HG02884 (cell line): ENCODE data around the gene PIEZO2.

Source experiments
- ATAC-seq: cut with Tn5 transposase; IDR thresholded peaks from one replicate; pipeline ENCODE4 v1.9.1; 2021; ENCODE audit warnings: mild to moderate bottlenecking, moderate library complexity; ENCODE audit not compliant: unreplicated experiment

The PIEZO2 gene

DNA sequence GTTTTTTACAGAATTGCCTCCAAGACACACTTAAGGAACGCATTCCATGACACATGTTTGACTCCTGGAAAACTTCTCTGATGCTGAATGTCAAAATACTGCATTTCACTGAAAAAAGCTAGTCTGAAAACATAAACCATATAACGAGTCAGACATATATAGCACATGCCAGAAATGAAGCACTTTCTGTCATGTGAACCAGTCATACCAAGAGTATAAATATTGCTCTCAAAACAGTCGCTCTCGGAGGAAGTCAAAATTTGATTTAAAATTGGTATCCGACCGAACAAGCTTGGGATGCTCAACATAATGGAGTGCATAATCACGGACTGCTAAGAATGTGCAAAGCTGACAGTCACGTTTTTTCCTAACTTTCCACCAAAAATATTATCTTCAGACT, 115.9 kb downstream of the PIEZO2 start:
- no peak for ATAC-seq

DNA sequence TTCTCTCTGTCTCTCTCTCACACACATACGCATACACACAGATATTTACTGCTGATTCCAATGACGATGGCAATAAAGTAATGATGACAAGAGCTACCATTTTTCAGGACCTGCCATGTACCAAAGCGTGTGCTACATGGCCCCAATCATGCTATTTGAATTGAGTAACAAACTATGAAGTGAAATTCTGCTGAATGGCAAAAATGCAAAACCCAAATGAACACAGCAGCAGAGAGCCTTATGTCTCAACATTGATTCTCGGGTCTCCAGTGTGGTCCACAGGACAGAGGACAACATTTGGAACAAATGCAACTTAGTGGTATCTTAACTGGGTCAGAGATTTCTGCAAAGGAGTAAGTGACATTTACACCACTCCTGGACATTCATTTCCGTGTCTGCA, 117.4 kb downstream of the PIEZO2 start:
- no peak for ATAC-seq

DNA sequence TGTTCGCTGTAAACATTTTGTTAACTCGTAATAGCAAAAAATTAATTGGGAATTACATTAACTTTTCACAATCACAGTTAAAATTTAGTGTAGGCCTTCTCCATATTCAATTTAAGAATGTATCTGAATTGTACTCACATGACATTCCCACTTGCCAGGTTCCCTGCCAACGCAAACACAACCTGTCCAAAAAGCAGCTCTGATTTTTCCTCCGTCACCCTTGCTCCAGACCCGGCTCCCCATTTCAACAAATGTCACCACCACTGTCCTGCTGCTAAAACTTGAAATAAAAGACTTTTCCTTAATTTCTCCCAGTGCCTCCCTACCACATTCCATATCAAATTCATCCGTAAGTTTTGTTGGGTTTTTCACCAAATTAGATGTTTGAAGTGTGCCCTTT, 120.3 kb downstream of the PIEZO2 start:
- no peak for ATAC-seq

DNA sequence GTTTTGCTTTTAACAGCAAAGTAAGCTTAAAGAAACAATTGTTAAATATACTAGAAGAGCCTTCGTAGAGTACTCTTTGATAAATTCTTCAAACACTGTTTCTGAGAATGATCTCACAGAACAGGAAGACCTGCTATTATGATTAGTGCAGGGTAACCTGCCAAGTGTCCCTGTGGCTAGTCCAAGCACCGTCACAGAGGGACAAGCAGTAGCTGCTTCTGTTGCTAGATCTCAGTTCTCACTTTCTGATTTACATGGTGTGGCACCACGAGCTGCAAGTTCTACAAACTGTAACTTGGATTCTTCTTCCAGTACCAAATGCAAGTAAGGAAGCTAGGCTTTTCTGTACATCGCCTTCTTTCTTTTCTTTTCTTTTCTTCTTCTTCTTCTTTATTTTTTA, 121.5 kb downstream of the PIEZO2 start:
- ATAC-seq, result no peak

DNA sequence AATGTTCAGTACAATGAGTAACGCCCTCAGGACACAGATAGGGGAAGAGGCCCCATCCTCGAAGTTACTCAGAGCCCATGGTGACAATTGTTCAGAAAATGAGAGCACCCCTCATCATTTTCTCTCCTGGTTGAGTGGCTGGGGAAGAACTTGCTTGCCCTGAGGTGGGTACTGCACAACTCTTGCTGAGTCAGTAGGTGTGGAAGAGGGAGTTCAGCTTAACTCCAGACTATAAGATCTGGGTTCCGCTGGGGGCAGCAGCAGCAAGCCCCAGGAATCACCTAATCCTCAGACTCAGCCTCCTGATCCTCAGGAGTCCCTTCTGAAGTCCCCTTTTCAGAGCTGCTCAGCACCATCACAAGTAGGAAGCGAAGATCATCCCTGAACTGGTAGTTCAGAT, 123.7 kb downstream of the PIEZO2 start:
- no peak for ATAC-seq

DNA sequence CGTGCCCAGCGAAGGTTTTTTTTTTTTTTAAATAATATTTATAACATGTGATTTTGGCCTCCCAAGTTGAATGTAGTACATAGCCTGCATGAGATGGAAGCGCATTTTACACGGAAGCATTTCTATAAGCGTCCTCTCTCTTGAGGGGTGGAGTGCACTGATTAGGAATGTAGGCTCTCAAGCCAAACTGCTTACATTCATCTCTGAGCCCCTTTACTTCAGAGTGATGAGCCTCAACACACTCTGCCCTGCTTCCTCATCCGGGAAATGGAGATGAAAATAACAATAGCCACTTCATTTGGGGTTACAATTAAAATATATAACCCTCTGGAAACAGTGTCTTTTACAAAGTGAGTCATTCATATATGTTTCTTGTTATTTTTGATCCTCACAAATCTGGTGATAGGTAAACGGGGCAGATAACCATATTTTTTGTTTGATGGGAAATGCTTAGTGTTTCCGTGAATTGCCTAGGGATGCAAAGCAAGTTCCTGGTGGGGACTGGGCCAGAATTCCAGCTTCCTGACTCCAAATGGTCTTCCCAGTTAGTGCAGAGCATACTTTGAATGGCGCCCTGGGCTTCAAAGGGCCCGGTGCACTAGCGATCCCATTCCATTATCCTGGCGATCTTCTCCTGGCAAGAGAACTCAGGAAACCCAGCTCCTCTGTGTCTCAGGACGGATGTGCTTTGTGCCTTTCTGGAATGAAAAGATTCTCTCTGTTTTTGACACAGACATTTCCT, 124.3 kb downstream of the PIEZO2 start:
- ATAC-seq, result no peak

DNA sequence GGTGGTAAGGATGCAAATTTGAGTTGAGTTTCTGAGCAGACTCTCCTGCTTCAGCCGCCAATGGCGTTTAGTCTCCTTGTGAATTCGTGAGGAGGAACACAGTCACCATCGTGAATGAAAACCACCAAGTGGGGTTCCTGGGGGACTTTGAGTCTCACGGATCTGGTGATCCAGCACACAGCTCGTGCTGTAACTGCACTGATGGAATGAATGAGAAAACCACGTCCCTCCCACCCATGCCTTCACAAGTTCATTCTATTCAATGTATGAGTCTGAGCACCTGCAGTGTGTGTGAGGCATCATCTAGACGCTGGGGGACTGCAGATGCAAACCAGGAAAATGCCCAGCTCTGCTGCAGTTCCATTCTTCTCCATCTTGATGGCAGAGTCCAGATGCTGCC, 127.9 kb downstream of the PIEZO2 start:
- no peak for ATAC-seq

DNA sequence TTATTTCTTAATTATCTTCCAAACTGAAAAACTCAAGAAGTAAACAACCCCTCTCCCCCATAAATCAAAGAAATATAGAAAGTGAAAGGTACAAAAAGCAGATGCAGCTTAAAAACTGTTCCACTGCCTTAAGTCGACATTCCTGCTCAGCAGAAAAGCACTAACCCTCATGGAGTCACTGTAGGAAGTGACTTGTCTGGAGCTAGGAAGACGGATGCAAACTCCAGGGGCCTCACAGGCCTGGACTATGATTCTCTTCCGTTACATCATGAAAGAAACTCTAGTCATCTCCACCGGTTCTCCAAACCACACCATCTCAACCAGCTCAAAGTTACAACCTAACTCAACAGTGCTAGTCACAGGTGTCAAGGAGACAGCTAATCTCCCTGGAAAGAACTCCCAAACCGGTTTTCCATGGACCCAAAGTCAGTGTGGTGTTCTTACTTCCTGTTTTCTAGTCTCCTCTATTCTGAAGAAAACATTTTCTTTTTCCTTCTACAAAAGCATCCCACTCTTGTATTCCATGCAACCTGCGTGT, 128.4 kb downstream of the PIEZO2 start:
- no peak for ATAC-seq

DNA sequence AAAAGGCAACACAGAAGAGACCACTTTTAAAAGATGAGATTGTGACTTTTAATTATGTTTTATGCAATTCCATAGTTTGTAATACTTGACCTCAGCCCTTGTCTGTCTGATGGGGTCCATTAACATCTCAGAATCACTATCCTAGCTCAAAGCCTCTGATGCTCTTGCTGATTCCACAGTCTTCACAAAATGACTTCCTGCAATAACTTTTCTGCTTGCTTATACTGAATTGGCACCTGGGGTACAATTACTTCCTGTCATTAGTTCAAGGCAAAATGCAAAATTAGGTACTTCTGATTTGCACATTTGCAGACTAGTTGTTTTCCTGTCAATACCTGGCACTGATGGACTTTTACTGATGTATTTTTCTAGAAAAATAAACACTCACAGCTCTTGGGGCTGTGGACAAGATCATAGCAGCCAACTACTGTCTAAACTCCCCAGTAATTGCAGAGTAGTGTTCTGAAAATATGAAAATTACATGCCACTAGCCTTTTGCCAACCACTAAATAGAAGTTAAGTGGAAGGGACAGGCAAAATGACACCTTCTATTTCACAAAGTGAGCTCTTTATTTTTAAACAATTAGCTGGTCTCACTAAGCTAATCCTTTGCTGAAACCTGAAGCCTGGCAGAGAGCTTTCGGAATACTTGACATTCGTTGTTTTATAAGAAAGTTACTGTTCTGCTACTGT, 129.1 kb downstream of the PIEZO2 start:
- no peak for ATAC-seq

DNA sequence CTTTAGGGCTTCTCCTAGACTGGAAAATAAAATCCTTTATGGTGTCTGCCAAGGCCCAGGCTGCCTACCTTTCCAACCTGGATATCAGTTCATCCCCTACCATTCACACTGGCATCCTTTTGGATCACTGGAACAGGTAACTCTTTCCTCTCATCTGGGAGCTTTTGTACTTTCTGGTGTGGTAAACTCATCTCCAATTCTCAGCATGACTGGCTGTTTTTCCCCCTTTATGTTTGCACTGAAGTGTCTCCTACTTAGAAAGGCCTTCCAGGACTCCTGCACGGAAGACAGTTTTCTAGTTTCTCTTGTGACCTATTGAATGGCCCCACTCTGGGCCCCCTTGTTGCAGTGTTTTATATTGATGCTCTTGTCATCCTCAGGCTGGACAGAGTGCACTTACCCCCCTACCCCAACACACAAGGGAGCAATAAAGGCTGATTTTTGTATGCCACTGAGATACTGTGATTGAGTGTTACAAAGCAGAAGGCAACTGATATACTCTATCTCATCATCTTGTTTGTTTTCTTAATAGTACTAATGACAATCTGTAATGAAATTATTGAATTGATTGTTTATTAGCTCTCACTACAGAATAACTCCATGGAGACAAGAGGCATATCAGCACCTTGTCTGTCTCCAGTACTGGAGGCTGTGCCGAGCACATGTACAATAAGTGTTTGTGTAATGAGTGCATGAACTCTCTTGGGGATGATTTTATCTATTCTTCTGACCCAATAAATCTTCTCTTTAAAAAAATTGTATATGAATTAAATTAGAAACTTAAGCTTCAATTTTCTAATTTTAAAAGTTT, 129.9 kb downstream of the PIEZO2 start:
- ATAC-seq, result no peak

DNA sequence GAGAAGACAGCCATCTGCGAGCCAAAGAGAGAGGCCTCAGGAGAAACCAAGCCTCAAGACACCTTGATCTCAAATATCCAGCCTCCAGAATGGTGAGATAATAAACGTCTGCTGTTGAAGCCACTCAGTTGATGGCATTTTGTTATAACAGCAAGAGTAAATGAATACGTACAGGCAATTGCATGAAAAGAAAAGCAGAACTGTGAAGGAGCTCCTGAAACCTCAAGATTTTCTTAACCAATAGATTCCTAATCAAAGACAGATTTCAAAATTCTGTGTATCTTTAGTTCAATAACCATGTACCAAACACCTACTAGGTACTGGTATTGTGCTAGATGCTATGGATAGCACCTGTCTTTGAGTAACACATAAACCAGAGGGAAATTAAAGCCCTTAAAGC, 139.5 kb downstream of the PIEZO2 start:
- no peak for ATAC-seq

DNA sequence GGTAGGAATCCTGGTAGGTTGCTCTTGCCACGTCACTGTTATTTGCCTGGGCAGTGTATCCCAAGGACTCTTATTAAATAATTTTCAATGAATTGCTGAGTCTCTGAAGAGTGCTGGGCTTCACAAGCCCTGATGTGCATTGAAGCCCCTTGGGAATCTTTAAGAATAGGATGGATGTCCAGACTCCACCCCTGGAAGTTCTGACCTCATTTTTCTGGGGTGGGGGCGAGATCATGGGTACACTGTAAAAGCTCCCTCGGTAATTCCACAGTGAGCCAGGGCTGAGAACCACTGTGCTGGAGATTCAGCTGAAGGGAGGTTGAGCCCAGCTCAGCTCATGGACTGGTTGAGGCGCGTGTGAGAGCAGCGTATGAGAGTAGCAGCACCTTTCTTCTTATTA, 140.2 kb downstream of the PIEZO2 start:
- ATAC-seq, result no peak

DNA sequence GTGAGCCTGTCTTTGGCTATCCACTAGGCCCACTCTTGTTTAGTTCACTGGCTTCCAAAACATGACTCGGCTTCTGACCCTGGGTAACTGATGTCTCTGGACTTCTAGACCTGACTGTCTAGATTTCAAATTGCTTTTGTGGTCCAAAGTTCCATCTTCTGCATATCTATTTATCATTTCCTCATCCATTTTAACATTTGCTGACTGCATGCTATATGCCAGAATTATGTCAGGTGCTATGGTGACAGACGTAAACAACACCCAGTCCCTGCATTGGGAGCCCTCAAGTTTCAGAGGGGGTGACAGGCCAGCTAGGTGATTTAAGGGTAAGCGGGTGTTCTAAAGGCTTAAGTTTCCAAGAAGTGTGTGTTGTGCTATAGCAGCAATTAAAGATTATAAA, 140.9 kb downstream of the PIEZO2 start:
- no peak for ATAC-seq

DNA sequence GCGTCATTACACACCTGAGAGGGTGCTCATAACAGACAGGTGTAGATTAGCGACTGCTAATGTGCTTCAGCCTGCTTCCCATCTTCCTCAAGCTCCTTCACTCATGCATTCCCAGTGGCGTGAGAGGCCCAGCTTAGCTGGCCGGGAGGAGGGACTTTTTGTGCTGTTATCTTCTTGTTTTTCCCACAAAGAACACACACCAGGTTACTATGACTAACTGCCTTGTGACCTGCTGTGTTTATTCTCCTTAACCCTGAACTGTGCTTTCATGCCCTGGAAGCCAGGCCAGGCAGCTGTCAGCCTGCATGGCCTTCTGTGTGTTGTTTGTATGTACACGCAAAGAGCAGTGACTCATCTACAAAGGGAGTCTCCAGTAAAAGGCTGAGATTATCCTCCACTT, 143.8 kb downstream of the PIEZO2 start:
- no peak for ATAC-seq

DNA sequence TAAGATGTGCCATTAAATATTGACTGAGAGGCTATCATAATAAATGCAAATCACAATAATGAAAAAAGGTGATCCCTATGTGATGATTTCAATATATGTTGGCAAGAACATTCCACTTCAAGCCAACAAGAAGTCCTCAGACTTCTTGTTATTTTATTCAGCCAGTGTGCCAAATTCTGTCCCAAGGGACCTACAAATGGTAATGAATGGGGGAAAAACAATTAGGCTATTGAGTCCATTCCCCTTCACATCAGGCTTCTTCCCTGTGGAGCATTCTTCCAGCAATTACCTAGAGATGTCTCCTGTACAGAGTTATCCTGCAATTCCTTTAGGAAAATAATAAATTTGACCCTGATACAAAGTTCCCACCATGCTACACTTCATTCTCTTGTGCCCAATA, 144.4 kb downstream of the PIEZO2 start:
- no peak for ATAC-seq

DNA sequence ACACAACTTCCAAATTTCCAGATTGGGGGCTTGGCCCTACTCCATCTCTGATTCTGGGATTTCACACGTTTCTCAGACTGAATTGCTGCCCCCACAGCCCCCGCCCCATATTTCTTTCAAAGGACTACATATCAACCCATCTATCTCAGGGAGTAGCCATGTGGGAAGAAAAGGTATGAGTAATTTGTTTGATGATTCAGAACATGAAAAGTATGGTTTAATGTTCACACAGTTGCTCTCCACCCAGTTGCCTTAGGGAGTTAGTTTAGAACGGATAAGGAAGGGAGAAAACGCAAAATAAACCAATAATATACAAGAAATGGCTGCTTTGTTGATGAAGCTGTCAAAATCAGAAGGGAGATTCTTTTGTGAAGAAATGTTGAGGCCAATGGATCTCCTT, 145.1 kb downstream of the PIEZO2 start:
- no peak for ATAC-seq

DNA sequence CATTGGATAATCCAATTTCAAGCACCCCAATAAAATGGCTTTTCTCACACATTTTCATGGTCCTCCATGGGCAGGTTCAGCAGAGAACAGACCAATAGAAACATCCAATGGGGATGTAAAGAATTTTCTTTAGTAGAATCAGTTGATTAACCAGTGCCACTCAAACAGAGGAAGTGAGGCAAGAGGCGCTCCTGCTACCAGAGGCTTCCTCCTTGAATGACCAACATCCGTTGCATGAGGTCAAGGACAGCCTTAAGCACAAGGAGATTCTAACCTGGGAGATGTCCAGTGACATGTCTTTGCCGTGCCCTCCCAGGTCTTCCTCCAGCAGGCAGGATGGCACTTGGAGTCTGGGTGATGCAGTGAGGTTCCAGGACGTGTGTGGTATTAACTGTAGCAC, 146.6 kb downstream of the PIEZO2 start:
- ATAC-seq, result no peak

DNA sequence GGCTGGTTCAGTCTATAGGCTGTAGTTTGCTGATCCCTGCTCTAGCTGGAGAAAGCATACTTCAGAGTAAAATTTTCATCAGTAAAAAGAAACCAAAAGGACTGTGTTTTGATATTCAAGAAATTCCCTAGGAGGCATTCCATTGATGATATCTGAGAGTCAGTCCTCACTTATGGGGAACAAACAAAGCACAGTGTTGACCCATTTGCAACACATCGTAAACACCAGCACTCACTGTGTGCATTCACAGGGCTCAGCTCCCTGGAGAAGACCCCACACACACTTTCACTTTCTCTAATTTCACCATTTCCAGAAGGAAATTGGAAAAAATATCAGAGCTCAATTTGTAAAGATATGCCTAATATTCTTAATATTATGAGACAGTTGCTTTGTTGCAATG, 147.1 kb downstream of the PIEZO2 start:
- no peak for ATAC-seq

DNA sequence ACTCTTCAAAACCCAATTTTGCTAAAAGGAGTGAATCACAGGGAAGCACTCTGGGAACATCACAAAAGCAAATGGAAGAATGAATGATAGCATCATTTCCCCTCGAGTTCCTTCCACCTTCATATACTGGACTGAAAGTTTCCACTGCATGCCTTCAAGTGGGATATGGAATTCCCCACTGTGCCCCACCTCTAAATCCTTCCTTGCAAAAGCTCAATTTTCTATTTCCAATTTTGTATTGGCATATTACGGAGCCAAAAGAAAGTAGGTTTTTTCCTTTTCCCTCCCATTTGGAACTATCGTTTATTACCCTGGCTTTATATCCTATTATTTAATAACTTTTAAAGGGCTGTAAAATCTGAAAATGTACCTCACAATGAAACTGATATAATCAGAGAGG, 149.3 kb downstream of the PIEZO2 start:
- no peak for ATAC-seq

DNA sequence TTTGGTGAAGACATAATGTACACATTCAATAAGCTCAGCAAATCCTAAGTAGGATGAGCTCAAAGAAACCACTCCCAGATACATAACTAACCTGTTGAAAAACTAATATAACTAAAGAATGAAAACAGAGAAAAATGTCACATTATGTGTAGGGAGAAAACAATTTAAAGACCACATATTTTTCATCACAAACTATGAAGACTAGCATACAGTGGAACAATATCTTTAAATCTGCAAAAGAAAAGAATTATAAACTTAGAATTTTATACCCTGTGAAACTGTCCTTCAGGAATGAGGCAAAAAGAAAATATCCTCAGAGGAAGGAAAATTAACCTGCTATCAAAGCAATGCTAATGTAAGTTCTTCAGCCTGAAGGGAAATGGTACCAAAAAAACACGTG, 151.5 kb downstream of the PIEZO2 start:
- no peak for ATAC-seq

DNA sequence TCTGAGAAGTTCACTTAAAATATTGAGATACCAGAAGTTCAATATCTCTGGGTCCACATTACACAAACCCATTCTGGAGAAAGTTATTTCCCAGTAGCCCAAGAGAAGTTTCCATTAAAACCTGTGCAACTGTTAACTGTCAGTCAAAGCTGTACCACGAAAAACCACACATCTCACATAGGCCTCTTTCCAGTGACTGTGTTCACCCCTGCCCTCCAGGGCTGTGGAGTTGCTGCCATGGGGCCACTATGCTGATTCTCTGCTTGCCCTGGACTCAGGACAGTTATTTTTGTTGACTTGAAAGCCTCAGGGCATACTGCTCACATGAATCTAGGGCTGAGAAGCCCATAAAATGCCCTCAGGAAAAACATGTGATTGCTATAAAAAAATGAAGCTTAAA, 153.8 kb downstream of the PIEZO2 start:
- ATAC-seq, result no peak

DNA sequence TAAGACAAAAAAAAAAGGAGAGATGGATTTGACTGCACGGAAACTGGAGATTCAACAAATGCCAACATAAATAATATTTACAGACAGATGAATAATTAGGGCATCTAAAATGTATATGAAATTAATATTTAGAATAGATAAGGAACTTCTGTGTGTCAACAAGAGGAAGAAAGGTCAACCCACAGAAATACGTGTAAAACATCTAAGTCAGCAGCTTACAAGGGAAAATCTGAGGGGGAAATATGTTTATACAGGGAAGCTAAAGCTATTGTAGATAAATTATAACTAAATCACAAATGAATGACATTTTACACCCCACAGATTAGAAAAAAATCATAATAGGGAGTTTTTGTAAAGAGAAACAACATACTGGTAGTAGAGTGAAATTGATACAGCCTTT, 159.9 kb downstream of the PIEZO2 start:
- no peak for ATAC-seq
